ENCODE data around the gene PCCA. TPM values are rescaled to one million over a fixed set of nuclear protein-coding genes. Genes with fewer than 3 reads are reported as not detected.

The PCCA gene
- total RNA-seq, 1 experiment from 2014 or later = 8.9 TPM

GRCh38 chr13:100563779-100564178, 474.9 kb downstream of the PCCA start:
- Mint-ChIP-seq H3K27ac (ENCODE audit: unreplicated experiment) (no peak overlapping the region), H3K27me3 (ENCODE audit: unreplicated experiment) (no peaks in the 10 kb centered on the region), H3K9me3 (ENCODE audit: low read depth, unreplicated experiment) (no peaks in the 10 kb centered on the region), H3K4me3 (ENCODE audit: low read depth, unreplicated experiment) (no peak overlapping the region), H3K36me3 (ENCODE audit: insufficient read depth, unreplicated experiment) (no peaks in the 10 kb centered on the region), H3K4me1 (ENCODE audit: low read depth, unreplicated experiment) (no peaks in the 10 kb centered on the region)
- no peak for DNase-seq
- no TSS peak for BruUV-seq (replicated peaks)
- intact Hi-C loops (cut with micrococcal nuclease; ENCODE audit: unreplicated experiment) = no loop called here
- CTCF ChIA-PET = no interaction called here
- no peak for TF ChIP-seq CTCF (IDR thresholded peaks at IDR 0.05; ENCODE audit: unreplicated experiment)

DNA sequence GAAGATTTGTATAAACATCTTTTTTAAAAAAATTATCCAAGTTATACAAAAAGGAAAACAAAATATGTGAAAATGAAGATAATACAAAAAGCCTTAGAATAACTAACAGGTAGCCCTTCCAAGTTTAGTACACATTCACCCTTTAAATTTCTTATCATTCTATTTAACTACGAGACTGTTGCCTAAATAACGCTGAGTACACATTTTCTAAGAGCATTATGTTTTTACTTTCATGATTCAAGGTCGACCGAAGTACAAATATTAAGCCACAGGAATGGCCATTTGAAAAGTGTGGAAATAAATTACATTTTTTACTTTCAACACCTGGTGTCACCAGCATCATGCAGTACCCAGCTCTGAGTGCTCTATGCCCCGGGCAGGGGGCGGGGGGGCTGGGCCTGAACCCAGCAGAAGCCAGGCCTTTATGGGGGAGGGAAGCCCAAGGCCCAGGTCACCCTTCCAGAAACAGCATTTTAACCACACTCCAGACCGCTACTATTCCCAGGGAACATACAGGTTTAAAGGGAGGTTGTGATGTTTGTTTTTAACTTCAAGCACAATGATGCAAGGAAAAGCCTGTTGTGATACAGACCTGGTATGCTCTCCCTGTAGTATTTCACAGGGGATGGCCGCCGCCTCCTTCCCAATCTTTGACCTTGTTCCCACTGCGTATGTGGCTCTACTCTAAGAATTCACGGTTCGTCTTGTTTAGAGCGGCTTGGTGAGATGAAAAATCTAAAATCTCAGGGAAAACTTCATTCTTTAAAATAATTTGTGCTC, 475.7 kb downstream of the PCCA start:
- no peaks in the 10 kb centered on the region for H3K36me3 Mint-ChIP-seq (ENCODE audit: insufficient read depth, unreplicated experiment)
- TF ChIP-seq CTCF (IDR thresholded peaks at IDR 0.05; ENCODE audit: unreplicated experiment) = no peak
- no peaks in the 10 kb centered on the region for H3K4me1 Mint-ChIP-seq (ENCODE audit: low read depth, unreplicated experiment)
- H3K27ac Mint-ChIP-seq (ENCODE audit: unreplicated experiment) = no peak overlapping the region
- CTCF ChIA-PET = no interaction called here
- no peaks in the 10 kb centered on the region for H3K27me3 Mint-ChIP-seq (ENCODE audit: unreplicated experiment)
- intact Hi-C loops (cut with micrococcal nuclease; ENCODE audit: unreplicated experiment) = no loop called here
- no TSS peak for BruUV-seq (replicated peaks)
- H3K9me3 Mint-ChIP-seq (ENCODE audit: low read depth, unreplicated experiment) = no peaks in the 10 kb centered on the region
- no peak for DNase-seq
- H3K4me3 Mint-ChIP-seq (ENCODE audit: low read depth, unreplicated experiment) = no peak overlapping the region

GRCh38 chr13:100565286-100565685, 476.4 kb downstream of the PCCA start:
- no TSS peak for BruUV-seq (replicated peaks)

DNA sequence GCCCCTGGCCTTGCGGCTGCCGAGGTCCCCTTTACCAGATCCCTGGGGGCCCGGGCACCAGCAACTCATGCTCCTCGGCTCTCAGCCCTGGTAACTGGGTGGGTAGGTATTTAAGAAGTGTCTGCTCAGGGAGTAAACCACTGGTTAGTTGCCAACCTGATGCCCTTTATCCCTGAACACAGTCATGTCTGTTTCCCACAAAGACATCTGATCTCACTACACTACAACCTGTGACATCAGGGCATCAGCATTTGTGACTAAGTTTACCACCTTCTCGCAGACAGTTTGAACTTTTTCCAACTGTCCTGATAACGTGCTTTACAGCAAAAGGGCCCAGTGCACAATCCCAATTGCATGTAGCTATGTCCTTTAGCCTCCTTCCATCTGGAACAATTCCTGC, 477.6 kb downstream of the PCCA start:
- Mint-ChIP-seq H3K27ac (ENCODE audit: unreplicated experiment) (no peak overlapping the region), H3K9me3 (ENCODE audit: low read depth, unreplicated experiment) (no peaks in the 10 kb centered on the region), H3K4me3 (ENCODE audit: low read depth, unreplicated experiment) (no peak overlapping the region), H3K4me1 (ENCODE audit: low read depth, unreplicated experiment) (no peaks in the 10 kb centered on the region), H3K36me3 (ENCODE audit: insufficient read depth, unreplicated experiment) (no peaks in the 10 kb centered on the region), H3K27me3 (ENCODE audit: unreplicated experiment) (no peaks in the 10 kb centered on the region)
- BruUV-seq (replicated peaks) = no TSS peak
- CTCF ChIA-PET = no interaction called here
- DNase-seq = no peak
- TF ChIP-seq CTCF (IDR thresholded peaks at IDR 0.05; ENCODE audit: unreplicated experiment) = no peak
- intact Hi-C loops (cut with micrococcal nuclease; ENCODE audit: unreplicated experiment) = no loop called here

More at GRCh38 chr13:100565286-100565685, 476.4 kb downstream of the PCCA start:
- Mint-ChIP-seq H3K36me3 (ENCODE audit: insufficient read depth, unreplicated experiment) (no peaks in the 10 kb centered on the region), H3K4me3 (ENCODE audit: low read depth, unreplicated experiment) (no peak overlapping the region), H3K9me3 (ENCODE audit: low read depth, unreplicated experiment) (no peaks in the 10 kb centered on the region), H3K27me3 (ENCODE audit: unreplicated experiment) (no peaks in the 10 kb centered on the region), H3K4me1 (ENCODE audit: low read depth, unreplicated experiment) (no peaks in the 10 kb centered on the region), H3K27ac (ENCODE audit: unreplicated experiment) (no peak overlapping the region)
- intact Hi-C loops (cut with micrococcal nuclease; ENCODE audit: unreplicated experiment) = no loop called here
- CTCF ChIA-PET = no interaction called here
- TF ChIP-seq CTCF (IDR thresholded peaks at IDR 0.05; ENCODE audit: unreplicated experiment) = no peak
- no peak for DNase-seq
